Endothelial cell (in vitro differentiated cells): ENCODE results near the gene PIH1D2. TPM values are rescaled to one million over a fixed set of nuclear protein-coding genes. Genes with fewer than 3 reads are reported as not detected.

Experiments
- DNase-seq: peaks from one replicate; pipeline ENCODE4 v3.0.0; 2021; ENCODE audit warnings: low spot score
- H3K27ac Mint-ChIP-seq: one replicate; pipeline ENCODE4 v1.8.0; 2021; ENCODE audit warnings: mixed read lengths, inconsistent platforms; ENCODE audit not compliant: unreplicated experiment
- H3K27me3 Mint-ChIP-seq: one replicate; pipeline ENCODE4 v1.8.0; 2021; ENCODE audit warnings: mild to moderate bottlenecking, moderate library complexity, mixed read lengths, inconsistent platforms; ENCODE audit not compliant: unreplicated experiment
- H3K36me3 Mint-ChIP-seq: one replicate; pipeline ENCODE4 v1.8.0; 2021; ENCODE audit warnings: mild to moderate bottlenecking, low read depth, mixed read lengths, inconsistent platforms; ENCODE audit not compliant: unreplicated experiment
- H3K4me1 Mint-ChIP-seq: one replicate; pipeline ENCODE4 v1.8.0; 2021; ENCODE audit warnings: mild to moderate bottlenecking, mixed read lengths, inconsistent platforms; ENCODE audit not compliant: unreplicated experiment
- H3K4me3 Mint-ChIP-seq: one replicate; pipeline ENCODE4 v1.8.0; 2021; ENCODE audit warnings: mild to moderate bottlenecking, mixed read lengths, inconsistent platforms; ENCODE audit not compliant: unreplicated experiment
- H3K9me3 Mint-ChIP-seq: one replicate; pipeline ENCODE4 v1.8.0; 2021; ENCODE audit warnings: mixed read lengths, inconsistent platforms; ENCODE audit not compliant: unreplicated experiment
- CTCF ChIP-seq: fragments of 200-600 bp; sonication (generic); IDR thresholded peaks from one replicate; pipeline ENCODE4 v1.5.0; 2021; ENCODE audit warnings: antibody characterized with exemption; ENCODE audit not compliant: unreplicated experiment
- total RNA-seq: library from RNA; stranded (reverse); fragmentation: NEBNext Ultra II Directional; extraction: Animal tissue kit (Norgen Biotek cat#: 25700); gene quantifications from one replicate; pipeline ENCODE4 v1.2.1, GENCODE V29; 2021; ENCODE audit not compliant: unreplicated experiment

The PIH1D2 gene
- total RNA-seq, 1 donor from 2014 or later = 2.5 TPM

GRCh38 chr11:112023104-112023503, 50.7 kb downstream of the PIH1D2 start:
- Mint-ChIP-seq H3K4me3 (no peak overlapping the region), H3K27ac (no peak overlapping the region), H3K36me3 (no peaks in the 10 kb centered on the region), H3K9me3 (no peaks in the 10 kb centered on the region), H3K27me3 (no peaks in the 10 kb centered on the region), H3K4me1 (peaks cover 16% of the 10 kb centered on the region)
- DNase-seq = no peak
- TF ChIP-seq CTCF = no peak

- no peak overlapping the region for H3K27ac Mint-ChIP-seq
- no peak for DNase-seq
- H3K36me3 Mint-ChIP-seq = no peaks in the 10 kb centered on the region
- H3K9me3 Mint-ChIP-seq = no peaks in the 10 kb centered on the region
- no peak for TF ChIP-seq CTCF
- H3K27me3 Mint-ChIP-seq = no peaks in the 10 kb centered on the region
- H3K4me3 Mint-ChIP-seq = no peak overlapping the region
- H3K4me1 Mint-ChIP-seq = peaks cover 1% of the 10 kb centered on the region
Observed at GRCh38 chr11:112019066-112019465, 54.8 kb downstream of the PIH1D2 start.

Other genes starting within 250 kb of the PIH1D2 start
- gene ALG9, start 202.4 kb downstream of the PIH1D2 start, total RNA-seq = 35.8 TPM
- gene FDXACB1, start 194.9 kb downstream of the PIH1D2 start, total RNA-seq = 1.4 TPM
- 35.6 TPM for gene CFAP68, start 194.5 kb downstream of the PIH1D2 start, total RNA-seq
- not detected for gene CRYAB, start 162.2 kb downstream of the PIH1D2 start, total RNA-seq
- gene HSPB2, start 161.3 kb downstream of the PIH1D2 start, total RNA-seq = not detected
- gene C11orf52, start 155.1 kb downstream of the PIH1D2 start, total RNA-seq = 2.8 TPM
- 6.2 TPM for gene DIXDC1, start 136.7 kb downstream of the PIH1D2 start, total RNA-seq
- 28.2 TPM for gene DLAT, start 48.6 kb downstream of the PIH1D2 start, total RNA-seq
- gene NKAPD1, start 282 bp upstream of the PIH1D2 start, total RNA-seq = 21.8 TPM
- 49.6 TPM for gene TIMM8B, start 12.7 kb upstream of the PIH1D2 start, total RNA-seq
- 43.0 TPM for gene SDHD, start 12.9 kb upstream of the PIH1D2 start, total RNA-seq
- 0.90 TPM for gene IL18, start 90.1 kb upstream of the PIH1D2 start, total RNA-seq
- gene TEX12, start 93.4 kb upstream of the PIH1D2 start, total RNA-seq = not detected
- gene BCO2, start 101.5 kb upstream of the PIH1D2 start, total RNA-seq = 2.6 TPM
- gene PTS, start 152.4 kb upstream of the PIH1D2 start, total RNA-seq = 40.1 TPM
- not detected for gene PLET1, start 186.8 kb upstream of the PIH1D2 start, total RNA-seq